Left ventricle myocardium inferior (tissue), 1 donor: ENCODE data around the gene MCTP2. TPM values are rescaled to one million over a fixed set of nuclear protein-coding genes. Genes with fewer than 3 reads are reported as not detected.

Experiments used
- DNase-seq: peaks from one replicate; pipeline ENCODE4 v3.0.0-alpha.2; 2020
- H3K27ac ChIP-seq: fragments of 200-600 bp; replicated peaks from 2 replicates; pipeline ENCODE4 v1.8.0; 2021
- H3K27me3 ChIP-seq: fragments of 200-600 bp; 2 replicates; pipeline ENCODE4 v1.8.0; 2021; ENCODE audit warnings: low read depth
- H3K36me3 ChIP-seq: fragments of 200-600 bp; 2 replicates; pipeline ENCODE4 v1.8.0; 2021
- H3K4me1 ChIP-seq: fragments of 200-600 bp; 2 replicates; pipeline ENCODE4 v1.8.0; 2021
- H3K4me3 ChIP-seq: fragments of 200-600 bp; 2 replicates; pipeline ENCODE4 v1.8.0; 2021; ENCODE audit warnings: mild to moderate bottlenecking, moderate library complexity
- H3K9me3 ChIP-seq: fragments of 200-600 bp; replicated peaks from 2 replicates; pipeline ENCODE4 v1.8.0; 2021
- CTCF ChIP-seq: fragments of 200-600 bp; IDR thresholded peaks from 2 replicates; pipeline ENCODE4 v1.8.0; 2021; ENCODE audit warnings: antibody characterized with exemption, mild to moderate bottlenecking, borderline replicate concordance
- intact Hi-C: fragments of 100-400 bp; cut with micrococcal nuclease; formaldehyde crosslinking; loops from one replicate; pipeline ENCODE4 v1.11.0; 2022
- total RNA-seq: library from RNA; stranded (reverse); fragmentation: NEBNext Ultra II Directional; extraction: Animal tissue kit (Norgen Biotek cat#: 25700); gene quantifications from one replicate; pipeline ENCODE4 v1.2.1, GENCODE V29; 2021
- donor health status: DM: no; HTN: yes; CAD: no; lungs with severe emphysema.

Gene MCTP2
- total RNA-seq, 1 donor from 2014 or later, result 1.0 TPM

- TF ChIP-seq CTCF, result no peak
- no peaks in the 10 kb centered on the region for H3K27me3 ChIP-seq
- H3K4me3 ChIP-seq, result no peak overlapping the region
- H3K4me1 ChIP-seq, result no peaks in the 10 kb centered on the region
- no peaks in the 10 kb centered on the region for H3K36me3 ChIP-seq
- H3K9me3 ChIP-seq, result peaks cover 11% of the 10 kb centered on the region
- H3K27ac ChIP-seq, result no peak overlapping the region
- intact Hi-C loops, result no loop called here
- no peak for DNase-seq
Observed at GRCh38 chr15:94432279-94432678, 200.9 kb downstream of the MCTP2 start.

GRCh38 chr15:94439158-94439557 lies 207.8 kb downstream of the MCTP2 start:
- Histone ChIP-seq H3K4me1 (no peaks in the 10 kb centered on the region), H3K36me3 (no peaks in the 10 kb centered on the region), H3K4me3 (no peak overlapping the region), H3K9me3 (no peaks in the 10 kb centered on the region), H3K27me3 (no peaks in the 10 kb centered on the region), H3K27ac (no peak overlapping the region)
- DNase-seq, result no peak
- intact Hi-C loops, result no loop called here
- no peak for TF ChIP-seq CTCF

- no peaks in the 10 kb centered on the region for H3K27me3 ChIP-seq
- intact Hi-C loops, result no loop called here
- no peak overlapping the region for H3K27ac ChIP-seq
- TF ChIP-seq CTCF, result no peak
- no peaks in the 10 kb centered on the region for H3K4me1 ChIP-seq
- no peaks in the 10 kb centered on the region for H3K9me3 ChIP-seq
- no peak for DNase-seq
- no peak overlapping the region for H3K4me3 ChIP-seq
- H3K36me3 ChIP-seq, result no peaks in the 10 kb centered on the region
Observed at GRCh38 chr15:94441760-94442159, 210.4 kb downstream of the MCTP2 start.

GRCh38 chr15:94442480-94442879 lies 211.1 kb downstream of the MCTP2 start:
- no peak for TF ChIP-seq CTCF
- Histone ChIP-seq H3K9me3 (no peaks in the 10 kb centered on the region), H3K4me3 (no peak overlapping the region), H3K4me1 (no peaks in the 10 kb centered on the region), H3K27me3 (no peaks in the 10 kb centered on the region), H3K27ac (no peak overlapping the region), H3K36me3 (no peaks in the 10 kb centered on the region)
- DNase-seq, result no peak
- intact Hi-C loops, result no loop called here

- no peak for DNase-seq
- H3K27ac ChIP-seq, result no peak overlapping the region
- no peaks in the 10 kb centered on the region for H3K4me1 ChIP-seq
- H3K9me3 ChIP-seq, result no peaks in the 10 kb centered on the region
- no peaks in the 10 kb centered on the region for H3K27me3 ChIP-seq
- intact Hi-C loops, result no loop called here
- H3K36me3 ChIP-seq, result no peaks in the 10 kb centered on the region
- H3K4me3 ChIP-seq, result no peak overlapping the region
- TF ChIP-seq CTCF, result no peak
Observed at GRCh38 chr15:94443186-94443585, 211.8 kb downstream of the MCTP2 start.

GRCh38 chr15:94445566-94446160 lies 214.3 kb downstream of the MCTP2 start:
- H3K4me1 ChIP-seq, result no peaks in the 10 kb centered on the region
- no peak overlapping the region for H3K27ac ChIP-seq
- no peak overlapping the region for H3K4me3 ChIP-seq
- TF ChIP-seq CTCF, result no peak
- no peaks in the 10 kb centered on the region for H3K27me3 ChIP-seq
- no peaks in the 10 kb centered on the region for H3K36me3 ChIP-seq
- DNase-seq, result no peak
- intact Hi-C loops, result no loop called here
- no peaks in the 10 kb centered on the region for H3K9me3 ChIP-seq
